Measurements from ENCODE around the gene DCLK2.

DCLK2 gene

DNA sequence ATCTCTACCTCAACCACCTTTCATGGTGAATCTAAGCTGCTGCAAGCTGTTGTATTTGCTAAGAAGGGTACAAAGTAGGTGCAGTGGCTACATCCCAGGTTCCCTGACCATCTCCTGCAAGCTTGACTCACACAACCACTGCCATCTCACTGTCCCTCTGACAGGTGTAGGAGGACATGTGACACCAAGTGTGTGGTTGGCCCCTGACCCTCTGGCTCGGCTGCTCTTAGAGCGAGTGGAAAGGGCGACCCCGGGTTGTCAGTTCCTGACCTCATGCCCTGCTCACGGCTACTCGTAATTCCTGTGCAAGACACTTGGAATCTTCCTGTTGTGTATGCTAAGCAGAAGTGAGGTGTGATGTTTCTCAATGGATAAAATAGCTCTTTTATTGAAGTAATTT, 184.4 kb downstream of the DCLK2 start:
- ChIA-PET CTCF (interaction anchor here (0.6 to 1.3 kb wide), 2 partner anchors 20 to 92 kb away, joined by 3 to 4 read pairs; no protein-coding TSS in a partner anchor), POLR2A (no interaction called here)
- Histone ChIP-seq H3K27ac (ENCODE audit: extremely low read depth, low read depth, low read length) (no peak overlapping the region), H3K36me3 (ENCODE audit: control insufficient read depth in 2 of 2, insufficient read depth in 1 of 2, low read length in 2 of 2) (peaks cover 0 to 26% of the 10 kb centered on the region in 2 experiments; a peak in 1 of 3 replicates), H3K4me3 (ENCODE audit: low read depth, low read length) (no peak overlapping the region), H3K4me1 (ENCODE audit: control insufficient read depth, insufficient read depth, low read length) (no peaks in the 10 kb centered on the region), H3K9me3 (ENCODE audit: control insufficient read depth, insufficient read depth, low read depth, low read length) (no peaks in the 10 kb centered on the region)
- TF ChIP-seq ZNF202 (tag by site-specific recombination; IDR thresholded peaks at IDR 0.05; ENCODE audit: borderline replicate concordance) (no peak), YY2 (tag by site-specific recombination; IDR thresholded peaks at IDR 0.05) (no peak), PBX3 (CRISPR knock-in tag; IDR thresholded peaks at IDR 0.05) (no peak), ZNF239 (tag by site-specific recombination; IDR thresholded peaks at IDR 0.05) (no peak)
- TF ChIP-seq, protein P1, sequence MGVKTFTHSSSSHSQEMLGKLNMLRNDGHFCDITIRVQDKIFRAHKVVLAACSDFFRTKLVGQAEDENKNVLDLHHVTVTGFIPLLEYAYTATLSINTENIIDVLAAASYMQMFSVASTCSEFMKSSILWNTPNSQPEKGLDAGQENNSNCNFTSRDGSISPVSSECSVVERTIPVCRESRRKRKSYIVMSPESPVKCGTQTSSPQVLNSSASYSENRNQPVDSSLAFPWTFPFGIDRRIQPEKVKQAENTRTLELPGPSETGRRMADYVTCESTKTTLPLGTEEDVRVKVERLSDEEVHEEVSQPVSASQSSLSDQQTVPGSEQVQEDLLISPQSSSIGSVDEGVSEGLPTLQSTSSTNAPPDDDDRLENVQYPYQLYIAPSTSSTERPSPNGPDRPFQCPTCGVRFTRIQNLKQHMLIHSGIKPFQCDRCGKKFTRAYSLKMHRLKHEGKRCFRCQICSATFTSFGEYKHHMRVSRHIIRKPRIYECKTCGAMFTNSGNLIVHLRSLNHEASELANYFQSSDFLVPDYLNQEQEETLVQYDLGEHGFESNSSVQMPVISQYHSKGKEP (tag by site-specific recombination; IDR thresholded peaks at IDR 0.05) = no peak

GRCh38 chr4:150264595-150265161, 186.4 kb downstream of the DCLK2 start:
- ChIA-PET CTCF (interaction anchor here (0.5 kb wide), 1 partner anchor 257 kb away, joined by 4 read pairs; no protein-coding TSS in a partner anchor), POLR2A (interaction anchor here (0.6 kb wide), 1 partner anchor 739 kb away, joined by 5 read pairs; no protein-coding TSS in a partner anchor)
- TF ChIP-seq ZNF394 (tag by site-specific recombination; IDR thresholded peaks at IDR 0.05; ENCODE audit: borderline replicate concordance) (no peak), ZFP41 (tag by site-specific recombination; IDR thresholded peaks at IDR 0.05; ENCODE audit: borderline replicate concordance) (no peak), ZNF280C (tag by site-specific recombination; IDR thresholded peaks at IDR 0.05) (no peak), ZNF121 (tag by site-specific recombination; IDR thresholded peaks at IDR 0.05) (no peak), ZNF670 (tag by site-specific recombination; IDR thresholded peaks at IDR 0.05; ENCODE audit: low read depth) (no peak), ZNF521 (tag by site-specific recombination; IDR thresholded peaks at IDR 0.05) (no peak), ZSCAN30 (tag by site-specific recombination; IDR thresholded peaks at IDR 0.05) (no peak), ZNF324 (tag by site-specific recombination; IDR thresholded peaks at IDR 0.05) (no peak), SALL2 (tag by site-specific recombination; IDR thresholded peaks at IDR 0.05; ENCODE audit: borderline replicate concordance) (no peak), ZFP69B (tag by site-specific recombination; IDR thresholded peaks at IDR 0.05) (no peak), MEIS1 (CRISPR knock-in tag; IDR thresholded peaks at IDR 0.05; ENCODE audit: borderline replicate concordance) (no peak)
- TF ChIP-seq, protein P2, sequence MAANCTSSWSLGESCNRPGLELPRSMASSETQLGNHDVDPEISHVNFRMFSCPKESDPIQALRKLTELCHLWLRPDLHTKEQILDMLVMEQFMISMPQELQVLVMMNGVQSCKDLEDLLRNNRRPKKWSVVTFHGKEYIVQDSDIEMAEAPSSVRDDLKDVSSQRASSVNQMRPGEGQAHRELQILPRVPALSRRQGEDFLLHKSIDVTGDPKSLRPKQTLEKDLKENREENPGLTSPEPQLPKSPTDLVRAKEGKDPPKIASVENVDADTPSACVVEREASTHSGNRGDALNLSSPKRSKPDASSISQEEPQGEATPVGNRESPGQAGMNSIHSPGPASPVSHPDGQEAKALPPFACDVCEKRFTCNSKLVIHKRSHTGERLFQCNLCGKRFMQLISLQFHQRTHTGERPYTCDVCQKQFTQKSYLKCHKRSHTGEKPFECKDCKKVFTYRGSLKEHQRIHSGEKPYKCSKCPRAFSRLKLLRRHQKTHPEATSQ (tag by site-specific recombination; IDR thresholded peaks at IDR 0.05) = no peak
- H3K4me3 ChIP-seq (ENCODE audit: low read depth, low read length) = no peak overlapping the region
- no peak overlapping the region for H3K27ac ChIP-seq (ENCODE audit: extremely low read depth, low read depth, low read length)
- H3K36me3 ChIP-seq (ENCODE audit: control insufficient read depth in 2 of 2, insufficient read depth in 1 of 2, low read length in 2 of 2) = peaks cover 0 to 26% of the 10 kb centered on the region in 2 experiments; a peak in 1 of 3 replicates
- no peaks in the 10 kb centered on the region for H3K4me1 ChIP-seq (ENCODE audit: control insufficient read depth, insufficient read depth, low read length)
- no peaks in the 10 kb centered on the region for H3K9me3 ChIP-seq (ENCODE audit: control insufficient read depth, insufficient read depth, low read depth, low read length)
